IMR-90 (cell line): ENCODE data around the gene SELENOO. TPM values are rescaled to one million over a fixed set of nuclear protein-coding genes. Genes with fewer than 3 reads are reported as not detected.

Source experiments
- ATAC-seq: fragments of 200-7000 bp; cut with Tn5 transposase; 2 replicates; pipeline ENCODE4 v1.9.1; 2020; ENCODE audit warnings: low read depth, mild to moderate bottlenecking, moderate library complexity
- BruUV-seq: library from RNA; stranded (reverse); fragments of 400-500 nt; replicated peaks from 2 replicates; lab custom pipeline; 2021; lab: Mats Ljungman, UMichigan
- CTCF ChIA-PET: fragments of 300-600 bp; formaldehyde crosslinking; extraction: SDS; loops from one replicate; lab custom pipeline; 2021; ENCODE audit warnings: antibody characterized with exemption; lab: Yijun Ruan, JAX
- POLR2A ChIA-PET: fragments of 300-600 bp; sonication (Branson Sonifier 250); formaldehyde crosslinking; loops from one replicate; lab custom pipeline; 2022; ENCODE audit warnings: antibody characterized with exemption; ENCODE audit not compliant: unreplicated experiment; lab: Charles Lee
- DNase-seq: peaks from one replicate; pipeline ENCODE4 v3.0.0; 2013
- H2AFZ ChIP-seq: replicated peaks from 2 replicates; pipeline ENCODE3; 2013; ENCODE audit warnings: low read length, mild to moderate bottlenecking; ENCODE audit not compliant: poor library complexity
- H2AK5ac ChIP-seq: 2 replicates; pipeline ENCODE4 v1.6.1; 2013; ENCODE audit warnings: low read depth, low read length, inconsistent platforms
- H2AK9ac ChIP-seq: replicated peaks from 2 replicates; pipeline ENCODE3; 2013; ENCODE audit warnings: mild to moderate bottlenecking, low read depth, low read length, moderate library complexity; ENCODE audit not compliant: poor library complexity
- H2BK120ac ChIP-seq: 2 replicates; pipeline ENCODE4 v1.6.1; 2013; ENCODE audit warnings: low read depth, low read length, inconsistent platforms
- H2BK15ac ChIP-seq: 3 replicates; pipeline ENCODE4 v1.6.1; 2013; ENCODE audit warnings: low read depth, low read length, inconsistent platforms
- H2BK20ac ChIP-seq: 2 replicates; pipeline ENCODE4 v1.6.1; 2013; ENCODE audit warnings: low read depth, mild to moderate bottlenecking, inconsistent platforms, low read length, moderate library complexity
- H2BK5ac ChIP-seq: 2 replicates; pipeline ENCODE4 v1.6.1; 2013; ENCODE audit warnings: mild to moderate bottlenecking, low read depth, low read length, inconsistent platforms; ENCODE audit not compliant: poor library complexity, severe bottlenecking
- H3K14ac ChIP-seq: replicated peaks from 2 replicates; pipeline ENCODE4 v1.6.1; 2013; ENCODE audit warnings: low read depth, low read length, inconsistent platforms
- H3K18ac ChIP-seq: 2 replicates; pipeline ENCODE4 v1.6.1; 2013; ENCODE audit warnings: low read depth, low read length, control low read depth
- H3K23ac ChIP-seq: 2 replicates; pipeline ENCODE4 v1.6.1; 2013; ENCODE audit warnings: low read depth, low read length, inconsistent platforms
- H3K27ac ChIP-seq: 2 replicates; pipeline ENCODE4 v1.5.1; 2013; ENCODE audit warnings: mild to moderate bottlenecking, control low read depth, low read length; ENCODE audit not compliant: insufficient read depth
- H3K27me3 ChIP-seq: 2 replicates; pipeline ENCODE4 v1.6.1; 2013; ENCODE audit warnings: low read length; ENCODE audit not compliant: control insufficient read depth, insufficient read depth
- H3K36me3 ChIP-seq: 2 replicates; pipeline ENCODE4 v1.6.1; 2013; ENCODE audit warnings: low read length, mixed read lengths; ENCODE audit not compliant: control insufficient read depth, insufficient read depth
- H3K4ac ChIP-seq: 2 replicates; pipeline ENCODE4 v1.6.1; 2013; ENCODE audit warnings: low read depth, low read length, inconsistent platforms
- H3K4me1 ChIP-seq: 2 replicates; pipeline ENCODE4 v1.6.1; 2013; ENCODE audit warnings: low read length, mixed read lengths; ENCODE audit not compliant: control insufficient read depth, insufficient read depth
- H3K4me2 ChIP-seq: 2 replicates; pipeline ENCODE4 v1.6.1; 2013; ENCODE audit warnings: low read depth, mild to moderate bottlenecking, control low read depth, low read length, moderate library complexity
- H3K4me3 ChIP-seq: 2 replicates; pipeline ENCODE4 v1.5.1; 2013; ENCODE audit warnings: low read depth, mild to moderate bottlenecking, control low read depth, low read length, moderate library complexity; ENCODE audit not compliant: insufficient read depth
- H3K56ac ChIP-seq: 2 replicates; pipeline ENCODE4 v1.6.1; 2013; ENCODE audit warnings: low read length, inconsistent platforms; ENCODE audit not compliant: insufficient read depth; ENCODE audit errors: extremely low read depth
- H3K79me1 ChIP-seq, 2 experiments: 2 replicates each; pipeline ENCODE4 v1.6.1; 2013; ENCODE audit warnings: low read length in 2 of 2, inconsistent platforms in 1 of 2, low read depth in 1 of 2
- H3K9ac ChIP-seq: 2 replicates; pipeline ENCODE4 v1.6.1; 2013; ENCODE audit warnings: low read depth, low read length, control low read depth
- H3K9me1 ChIP-seq: 2 replicates; pipeline ENCODE4 v1.6.1; 2013; ENCODE audit warnings: low read length, inconsistent platforms; ENCODE audit not compliant: insufficient read depth
- H3K9me3 ChIP-seq: 2 replicates; pipeline ENCODE4 v1.6.1; 2013; ENCODE audit warnings: low read length; ENCODE audit not compliant: control insufficient read depth, insufficient read depth
- H4K20me1 ChIP-seq: 2 replicates; pipeline ENCODE4 v1.6.1; 2013; ENCODE audit warnings: low read length, inconsistent platforms; ENCODE audit not compliant: insufficient read depth
- H4K5ac ChIP-seq: 2 replicates; pipeline ENCODE4 v1.6.1; 2013; ENCODE audit warnings: mild to moderate bottlenecking, low read depth, low read length, control low read depth
- H4K8ac ChIP-seq, 2 experiments: 2 replicates each; pipeline ENCODE4 v1.6.1; 2013; ENCODE audit warnings: low read depth in 2 of 2, low read length in 2 of 2, control low read depth in 1 of 2, inconsistent platforms in 1 of 2
- H4K91ac ChIP-seq: 2 replicates; pipeline ENCODE4 v1.6.1; 2013; ENCODE audit warnings: low read depth, low read length, inconsistent platforms; ENCODE audit not compliant: insufficient read depth
- RCOR1 ChIP-seq: IDR thresholded peaks from 2 replicates; pipeline ENCODE4 v1.6.1; 2012; ENCODE audit warnings: mild to moderate bottlenecking, low read length, improper control_type of control experiment; ENCODE audit not compliant: insufficient replicate concordance
- WGBS, 2 experiments: methylation state at CpG; one replicate each; pipeline versions ENCODE4 v1.1.5 to v1.1.7; 2013; ENCODE audit warnings: missing lambda C conversion rate in 2 of 2; ENCODE audit not compliant: insufficient read length in 1 of 2; ENCODE audit errors: extremely low coverage in 2 of 2; 5-methylcytosine and 5-hydroxymethylcytosine counted together
- dilution Hi-C: fragments of 300-500 bp; cut with HindIII; formaldehyde crosslinking; loops from one replicate; pipeline ENCODE4 v1.14.3; 2018; ENCODE audit warnings: low sequenced_read_pairs; ENCODE audit not compliant: unreplicated experiment
- in situ Hi-C: fragments of 300-500 bp; cut with MboI; formaldehyde crosslinking; loops from 3 replicates; pipeline ENCODE4 v1.14.3; 2019; ENCODE audit warnings: low sequenced_read_pairs, inconsistent platforms, mixed read lengths
- intact Hi-C: fragments of 100-400 bp; cut with micrococcal nuclease; formaldehyde crosslinking; loops from 2 replicates; pipeline ENCODE4 v1.10.0; 2022
- polyA plus RNA-seq, 3 experiments: library from polyadenylated mRNA; depleted of rRNA; stranded (reverse); fragments of >200 nt; gene quantifications; 2 replicates each; pipeline ENCODE4 v1.2.3, GENCODE V29; 2012; ENCODE audit warnings: low replicate concordance in 1 of 3
- total RNA-seq: library from RNA; depleted of rRNA; stranded (reverse); fragments of >200 nt; gene quantifications from 2 replicates; pipeline ENCODE4 v1.2.3, GENCODE V29; 2012
- TF ChIP-seq, protein P1 (sequence below): conservative IDR thresholded peaks from 2 replicates; pipeline ENCODE4 v1.5.1; 2012; ENCODE audit warnings: mild to moderate bottlenecking, low read depth, low read length, improper control_type of control experiment

SELENOO gene
- total and polyA plus RNA-seq, 2 of the 4 experiments (the other 2 are of a cell fraction), result 10.4 to 21.4 TPM

GRCh38 chr22:50190182-50190940 lies 10.4 kb upstream of the SELENOO start:
- ChIA-PET POLR2A (no interaction called here), CTCF (interaction anchor here (0.9 kb wide), 1 partner anchor 160 kb away, joined by 3 read pairs; no protein-coding TSS in a partner anchor)
- peaks cover 14 to 68% of the 10 kb centered on the region in 2 experiments for H3K79me1 ChIP-seq
- H2AK5ac ChIP-seq, result peak overlapping the region; percentile 73
- H2BK5ac ChIP-seq, result no peak overlapping the region
- no peaks in the 10 kb centered on the region for H3K9me3 ChIP-seq
- peak overlapping the region; percentile 80 for H2AFZ ChIP-seq
- H2BK120ac ChIP-seq, result no peak overlapping the region
- WGBS, 2 experiments, result 19% methylated on average over 12 of the region's 43 CpGs; no CpG with 5 or more reads in 1 of the 2 experiments
- in situ Hi-C loops (no loop called here), dilution Hi-C loops (no loop called here), intact Hi-C loops (no loop called here)
- DNase-seq, result no peak
- H4K8ac ChIP-seq, result peak overlapping the region; percentile 56 to 63; a peak in 2 of 4 replicates
- H3K14ac ChIP-seq, result peak overlapping the region; percentile 41; the same call in 1 of the 2 replicates
- H3K23ac ChIP-seq, result no peak overlapping the region; the same call in none of the 2 replicates
- peaks cover 25% of the 10 kb centered on the region for H3K36me3 ChIP-seq
- no peak overlapping the region for H2BK15ac ChIP-seq
- peak overlapping the region; percentile 25; the same call in 1 of the 2 replicates for H3K4me2 ChIP-seq
- H3K18ac ChIP-seq, result no peak overlapping the region
- no peak for TF ChIP-seq RCOR1
- TF ChIP-seq, protein P1, sequence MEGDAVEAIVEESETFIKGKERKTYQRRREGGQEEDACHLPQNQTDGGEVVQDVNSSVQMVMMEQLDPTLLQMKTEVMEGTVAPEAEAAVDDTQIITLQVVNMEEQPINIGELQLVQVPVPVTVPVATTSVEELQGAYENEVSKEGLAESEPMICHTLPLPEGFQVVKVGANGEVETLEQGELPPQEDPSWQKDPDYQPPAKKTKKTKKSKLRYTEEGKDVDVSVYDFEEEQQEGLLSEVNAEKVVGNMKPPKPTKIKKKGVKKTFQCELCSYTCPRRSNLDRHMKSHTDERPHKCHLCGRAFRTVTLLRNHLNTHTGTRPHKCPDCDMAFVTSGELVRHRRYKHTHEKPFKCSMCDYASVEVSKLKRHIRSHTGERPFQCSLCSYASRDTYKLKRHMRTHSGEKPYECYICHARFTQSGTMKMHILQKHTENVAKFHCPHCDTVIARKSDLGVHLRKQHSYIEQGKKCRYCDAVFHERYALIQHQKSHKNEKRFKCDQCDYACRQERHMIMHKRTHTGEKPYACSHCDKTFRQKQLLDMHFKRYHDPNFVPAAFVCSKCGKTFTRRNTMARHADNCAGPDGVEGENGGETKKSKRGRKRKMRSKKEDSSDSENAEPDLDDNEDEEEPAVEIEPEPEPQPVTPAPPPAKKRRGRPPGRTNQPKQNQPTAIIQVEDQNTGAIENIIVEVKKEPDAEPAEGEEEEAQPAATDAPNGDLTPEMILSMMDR, result 0 out of 2 replicates have a peak, but pooled peaks have one; percentile 24
- H4K20me1 ChIP-seq, result peaks cover 39% of the 10 kb centered on the region
- H3K4me1 ChIP-seq, result peaks cover 17% of the 10 kb centered on the region
- no peaks in the 10 kb centered on the region for H3K27me3 ChIP-seq
- H2AK9ac ChIP-seq, result peak overlapping the region; percentile 73
- no peak overlapping the region; the same call in 1 of the 2 replicates for H4K5ac ChIP-seq
- H3K4ac ChIP-seq, result peak overlapping the region; percentile 72
- H3K4me3 ChIP-seq, result no peak overlapping the region
- no peak overlapping the region for H2BK20ac ChIP-seq
- H3K9me1 ChIP-seq, result peaks cover 5% of the 10 kb centered on the region
- no peak overlapping the region for H3K9ac ChIP-seq
- no peak overlapping the region; the same call in 1 of the 2 replicates for H3K56ac ChIP-seq
- H3K27ac ChIP-seq, result 0 out of 2 replicates have a peak overlapping the region, but pooled peaks have one; percentile 7
- peak; percentile 10 for ATAC-seq
- no TSS peak for BruUV-seq
- peak overlapping the region; percentile 3; the same call in 1 of the 2 replicates for H4K91ac ChIP-seq
